HCT116 (cell line): ENCODE results near the gene TCFL5. TPM values are rescaled to one million over a fixed set of nuclear protein-coding genes. Genes with fewer than 3 reads are reported as not detected.

Experiments used
- ATAC-seq: fragments of 200-7000 bp; cut with Tn5 transposase; 2 replicates; pipeline ENCODE4 v1.9.1; 2020; ENCODE audit warnings: mild to moderate bottlenecking, moderate library complexity
- BruUV-seq: library from RNA; stranded (reverse); fragments of 400-500 nt; replicated peaks from 2 replicates; lab custom pipeline; 2021; lab: Mats Ljungman, UMichigan
- CTCF ChIA-PET: fragments of 300-600 bp; sonication (Branson Sonifier 250); formaldehyde crosslinking; loops from one replicate; lab custom pipeline; 2021; ENCODE audit warnings: antibody characterized with exemption; lab: Charles Lee
- POLR2A ChIA-PET: fragments of 300-600, 350-600 bp; sonication (Branson Sonifier 250); formaldehyde crosslinking; loops from one replicate; lab custom pipeline; 2021; ENCODE audit warnings: antibody characterized with exemption; lab: Charles Lee
- RAD21 ChIA-PET, 2 experiments: fragments of 300-600 bp; sonication (Branson Sonifier 250); formaldehyde crosslinking; loops; one replicate each; lab custom pipeline; 2023; ENCODE audit warnings: low total read pairs in 2 of 2; ENCODE audit not compliant: uncharacterized antibody in 2 of 2, unreplicated experiment in 2 of 2, low non-redundant PET in 1 of 2; lab: Charles Lee
- DNase-seq: peaks from one replicate; pipeline ENCODE4 v3.0.0-alpha.2; 2010; ENCODE audit warnings: low read depth, low spot score
- H2AFZ ChIP-seq: fragments of 200-600 bp; shearing (Covaris generic), sonication (generic); 2 replicates; pipeline ENCODE4 v1.6.1; 2017; ENCODE audit warnings: low read depth, mixed run types, mixed read lengths, antibody characterized with exemption, low read length; ENCODE audit not compliant: poor library complexity, severe bottlenecking
- H3K27ac ChIP-seq: 2 replicates; pipeline ENCODE4 v1.5.1; 2012; ENCODE audit warnings: low read depth, low read length
- H3K27me3 ChIP-seq: fragments of 200-600 bp; sonication (generic); 2 replicates; pipeline ENCODE4 v1.6.1; 2016; ENCODE audit warnings: mixed run types, low read length, mixed read lengths; ENCODE audit not compliant: insufficient read depth
- H3K36me3 ChIP-seq, 2 experiments: fragments of 200-500 bp in 1 of 2; fragments of 200-600 bp in 1 of 2; sonication (Bioruptor generic) in 1 of 2; sonication (generic) in 1 of 2; 2 replicates each; pipeline versions ENCODE4 v1.5.1 to v1.6.1; 2014 to 2016; ENCODE audit warnings: low read length in 2 of 2, inconsistent platforms in 1 of 2, mixed read lengths in 1 of 2, mixed run types in 1 of 2; ENCODE audit not compliant: insufficient read depth in 2 of 2, control insufficient read depth in 1 of 2
- H3K4me1 ChIP-seq, 2 experiments: fragments of 200-600 bp in 1 of 2; sonication (generic) in 1 of 2; 2 replicates each; pipeline versions ENCODE4 v1.5.1 to v1.6.1; 2012 to 2017; ENCODE audit warnings: low read length in 2 of 2, inconsistent platforms in 1 of 2, mild to moderate bottlenecking in 1 of 2, mixed read lengths in 1 of 2, mixed run types in 1 of 2, moderate library complexity in 1 of 2; ENCODE audit not compliant: insufficient read depth in 2 of 2, control insufficient read depth in 1 of 2
- H3K4me2 ChIP-seq: fragments of 200-600 bp; sonication (generic); 2 replicates; pipeline ENCODE4 v1.6.1; 2017; ENCODE audit warnings: mixed run types, low read length, mixed read lengths
- H3K4me3 ChIP-seq, 2 experiments: fragments of 200-600 bp in 1 of 2; sonication (generic) in 1 of 2; replicated peaks in 1 of 2; 2 replicates each; pipeline ENCODE4 v1.5.1; 2011 to 2016; ENCODE audit warnings: low read length in 2 of 2, control low read depth in 1 of 2, low read depth in 1 of 2, mild to moderate bottlenecking in 1 of 2, mixed read lengths in 1 of 2, mixed run types in 1 of 2
- H3K79me2 ChIP-seq: fragments of 200-600 bp; sonication (generic); 2 replicates; pipeline ENCODE4 v1.6.1; 2017; ENCODE audit warnings: mild to moderate bottlenecking, mixed run types, low read length, moderate library complexity, mixed read lengths; ENCODE audit not compliant: insufficient read depth
- H3K9ac ChIP-seq: fragments of 200-600 bp; sonication (generic); 2 replicates; pipeline ENCODE4 v1.6.1; 2016; ENCODE audit warnings: low read length, mixed read lengths
- H3K9me2 ChIP-seq: fragments of 200-600 bp; sonication (generic), shearing (Covaris generic); 2 replicates; pipeline ENCODE4 v1.6.1; 2017; ENCODE audit warnings: mixed run types, mild to moderate bottlenecking, moderate library complexity; ENCODE audit not compliant: insufficient read depth
- H3K9me3 ChIP-seq, 2 experiments: fragments of 200-500 bp in 1 of 2; fragments of 200-600 bp in 1 of 2; sonication (Bioruptor generic) in 1 of 2; sonication (generic) in 1 of 2; 2 replicates each; pipeline ENCODE4 v1.6.1; 2014 to 2017; ENCODE audit warnings: low read length in 2 of 2, mixed read lengths in 2 of 2, inconsistent platforms in 1 of 2, low read depth in 1 of 2, mild to moderate bottlenecking in 1 of 2, mixed run types in 1 of 2, moderate library complexity in 1 of 2; ENCODE audit not compliant: control insufficient read depth in 1 of 2, insufficient read depth in 1 of 2
- H4K20me1 ChIP-seq: fragments of 200-600 bp; sonication (generic), shearing (Covaris generic); 2 replicates; pipeline ENCODE4 v1.6.1; 2017; ENCODE audit warnings: mixed run types, mild to moderate bottlenecking, moderate library complexity; ENCODE audit not compliant: insufficient read depth
- ATF3 ChIP-seq: IDR thresholded peaks from 2 replicates; pipeline ENCODE4 v1.6.1; 2012
- CBX3 ChIP-seq: IDR thresholded peaks from 2 replicates; pipeline ENCODE4 v1.6.1; 2012; ENCODE audit warnings: low read depth
- ELF1 ChIP-seq: IDR thresholded peaks from 2 replicates; pipeline ENCODE4 v1.6.1; 2012; ENCODE audit warnings: low read depth, borderline replicate concordance
- EZH2 ChIP-seq: fragments of 200-600 bp; sonication (generic); IDR thresholded peaks from 2 replicates; pipeline ENCODE4 v1.6.1; 2017; ENCODE audit warnings: antibody characterized with exemption, mixed run types
- EZH2phosphoT487 ChIP-seq: fragments of 200-600 bp; IDR thresholded peaks from 2 replicates; pipeline ENCODE4 v1.6.1; 2018; ENCODE audit warnings: antibody characterized with exemption, borderline replicate concordance
- FOSL1 ChIP-seq: IDR thresholded peaks from 2 replicates; pipeline ENCODE4 v1.6.1; 2012; ENCODE audit warnings: low read depth
- JUND ChIP-seq: IDR thresholded peaks from 2 replicates; pipeline ENCODE4 v1.6.1; 2012
- MAX ChIP-seq: IDR thresholded peaks from 2 replicates; pipeline ENCODE4 v1.6.1; 2012
- POLR2A ChIP-seq: IDR thresholded peaks from 2 replicates; pipeline ENCODE4 v1.7.0; 2011; ENCODE audit warnings: borderline replicate concordance; ENCODE audit not compliant: insufficient read depth, insufficient read length; ENCODE audit errors: extremely low read depth
- POLR2AphosphoS5 ChIP-seq: IDR thresholded peaks from 2 replicates; pipeline ENCODE4 v1.6.1; 2011; ENCODE audit warnings: mild to moderate bottlenecking, low read depth, low read length, moderate library complexity
- SRF ChIP-seq: IDR thresholded peaks from 2 replicates; pipeline ENCODE4 v1.6.1; 2012; ENCODE audit warnings: low read depth
- ZNF274 ChIP-seq: fragments of 200-500 bp; sonication (Bioruptor generic); IDR thresholded peaks from 2 replicates; pipeline ENCODE4 v1.6.1; 2014; ENCODE audit warnings: mild to moderate bottlenecking, low read depth, low read length, inconsistent platforms
- intact Hi-C: fragments of 100-400 bp; cut with micrococcal nuclease; formaldehyde crosslinking; loops from 2 replicates; pipeline ENCODE4 v1.10.0; 2022
- total RNA-seq: library from RNA; stranded (reverse); gene quantifications from one replicate; pipeline ENCODE4 v1.2.1, GENCODE V29; 2021; ENCODE audit not compliant: unreplicated experiment

Gene TCFL5
- total RNA-seq, 1 experiment from 2014 or later, result 20.4 TPM

GRCh38 chr20:62839816-62840215 lies 21.8 kb downstream of the TCFL5 start (continued):
- TF ChIP-seq MAX (no peak), CBX3 (no peak), ATF3 (no peak), POLR2A (no peak), EZH2phosphoT487 (no peak), JUND (no peak)

GRCh38 chr20:62839261-62839660 lies 22.4 kb downstream of the TCFL5 start:
- H3K4me1 ChIP-seq, result no peaks in the 10 kb centered on the region
- H3K27me3 ChIP-seq, result no peaks in the 10 kb centered on the region
- H3K9ac ChIP-seq, result no peak overlapping the region
- H2AFZ ChIP-seq, result no peak overlapping the region
- ChIA-PET RAD21 (no interaction called here), CTCF (no interaction called here), POLR2A (no interaction called here)
- no TSS peak for BruUV-seq
- H3K9me2 ChIP-seq, result no peaks in the 10 kb centered on the region
- DNase-seq, result no peak
- H3K4me2 ChIP-seq, result no peak overlapping the region
- H3K36me3 ChIP-seq, result no peaks in the 10 kb centered on the region; a peak in 1 of 4 replicates
- no peak overlapping the region for H3K27ac ChIP-seq
- no peaks in the 10 kb centered on the region for H3K9me3 ChIP-seq
- no peak for TF ChIP-seq EZH2phosphoT487
- no peak for TF ChIP-seq FOSL1
- no peak for TF ChIP-seq SRF
- no peak for TF ChIP-seq EZH2
- TF ChIP-seq POLR2AphosphoS5, result no peak
- no peak for TF ChIP-seq ZNF274
- no peak for TF ChIP-seq ELF1
- no peaks in the 10 kb centered on the region for H3K79me2 ChIP-seq
- H3K4me3 ChIP-seq, result no peak overlapping the region
- H4K20me1 ChIP-seq, result no peaks in the 10 kb centered on the region
- ATAC-seq, result no peak
- intact Hi-C loops, result no loop called here
